SK-N-MC (cell line): ENCODE measurements around the gene ITGA11.

Experiments
- EZH2 ChIP-seq: fragments of 200-600 bp; sonication (generic); IDR thresholded peaks from one replicate; pipeline ENCODE4 v1.6.1; 2017; ENCODE audit warnings: antibody characterized with exemption
- FOXP2 ChIP-seq: optimal IDR thresholded peaks from 2 replicates; pipeline ENCODE3; 2011; ENCODE audit warnings: mild to moderate bottlenecking, moderate library complexity; ENCODE audit not compliant: insufficient read depth; ENCODE audit errors: extremely low read length, control extremely low read depth
- POLR2AphosphoS5 ChIP-seq: IDR thresholded peaks from 2 replicates; pipeline ENCODE4 v1.6.1; 2012; ENCODE audit warnings: mild to moderate bottlenecking, low read depth, low read length, borderline replicate concordance

- TF ChIP-seq POLR2AphosphoS5 (no peak), FOXP2 (no peak), EZH2 (no peak)
Observed at GRCh38 chr15:68427366-68427765, 4.6 kb downstream of the ITGA11 start.
